GM12878 (cell line): ENCODE data around the gene FAS.

Source experiments
- MYB ChIP-seq: fragments of 150-350 bp; IDR thresholded peaks from 2 replicates; pipeline ENCODE4 v1.6.1; 2014; ENCODE audit warnings: mild to moderate bottlenecking, low read depth, low read length, borderline replicate concordance
- POLR2A ChIP-seq: IDR thresholded peaks from 2 replicates; pipeline ENCODE4 v1.6.1; 2011; ENCODE audit warnings: low read depth, mild to moderate bottlenecking, low read length
- TCF7 ChIP-seq: IDR thresholded peaks from 2 replicates; pipeline ENCODE4 v1.6.1; 2014; ENCODE audit warnings: antibody characterized with exemption, borderline replicate concordance

GRCh38 chr10:89062861-89063260, 72.3 kb downstream of the FAS start:
- TF ChIP-seq TCF7 (no peak), MYB (no peak), POLR2A (no peak)
